ENCODE measurements around the gene ZNF185.

The ZNF185 gene

GRCh38 chrX:152904151-152905080 lies 6.5 kb downstream of the ZNF185 start:
- H3K9me3 ChIP-seq (ENCODE audit: insufficient read depth, low read length, severe bottlenecking): no peaks in the 10 kb centered on the region

GRCh38 chrX:152905081-152905420 lies 7.2 kb downstream of the ZNF185 start:
- no peaks in the 10 kb centered on the region for H4K20me1 ChIP-seq (ENCODE audit: insufficient read depth, low read length)
- H2AFZ ChIP-seq (ENCODE audit: low read depth, low read length): no peak overlapping the region
- DNase-seq: no peak
- H3K4me2 ChIP-seq (ENCODE audit: insufficient read depth, low read length): no peak overlapping the region
- no peaks in the 10 kb centered on the region for H3K79me2 ChIP-seq (ENCODE audit: insufficient read depth, low read length)
- no peak overlapping the region for H3K9ac ChIP-seq (ENCODE audit: low read depth, low read length)
- no peak for TF ChIP-seq EZH2 (IDR thresholded peaks at IDR 0.05; ENCODE audit: borderline replicate concordance, low read depth, low read length, severe bottlenecking)
- TF ChIP-seq CTCF (IDR thresholded peaks at IDR 0.05; ENCODE audit: borderline replicate concordance, extremely low read depth, low read length, poor library complexity, severe bottlenecking): no peak
- ATAC-seq (ENCODE audit: insufficient read depth, low read depth): no peak
- H3K36me3 ChIP-seq (ENCODE audit: insufficient read depth, low read length): no peaks in the 10 kb centered on the region
- H3K4me3 ChIP-seq (ENCODE audit: low read depth in 1 of 2, low read length in 2 of 2): no peak overlapping the region
- no peaks in the 10 kb centered on the region for H3K27me3 ChIP-seq (ENCODE audit: insufficient read depth, low read length, poor library complexity)
- H3K27ac ChIP-seq (ENCODE audit: low read length): no peak overlapping the region
- H3K4me1 ChIP-seq (ENCODE audit: insufficient read depth, low read length): no peaks in the 10 kb centered on the region
- no peaks in the 10 kb centered on the region for H3K9me3 ChIP-seq (ENCODE audit: insufficient read depth, low read length, severe bottlenecking)

More at GRCh38 chrX:152904151-152905080, 6.5 kb downstream of the ZNF185 start:
- Histone ChIP-seq H3K27ac (ENCODE audit: low read length) (no peak overlapping the region), H3K9ac (ENCODE audit: low read depth, low read length) (no peak overlapping the region), H3K27me3 (ENCODE audit: insufficient read depth, low read length, poor library complexity) (no peaks in the 10 kb centered on the region), H3K36me3 (ENCODE audit: insufficient read depth, low read length) (no peaks in the 10 kb centered on the region), H3K79me2 (ENCODE audit: insufficient read depth, low read length) (no peaks in the 10 kb centered on the region), H2AFZ (ENCODE audit: low read depth, low read length) (peak overlapping the region; percentile 48; the same call in 1 of the 2 replicates), H3K4me3 (ENCODE audit: low read depth in 1 of 2, low read length in 2 of 2) (no peak overlapping the region), H3K4me1 (ENCODE audit: insufficient read depth, low read length) (no peaks in the 10 kb centered on the region), H3K4me2 (ENCODE audit: insufficient read depth, low read length) (peak overlapping the region; percentile 38; the same call in 1 of the 2 replicates), H4K20me1 (ENCODE audit: insufficient read depth, low read length) (no peaks in the 10 kb centered on the region)
- peak; percentile 59 for DNase-seq
- peak; percentile 86 for ATAC-seq (ENCODE audit: insufficient read depth, low read depth)
- no peak for TF ChIP-seq EZH2 (IDR thresholded peaks at IDR 0.05; ENCODE audit: borderline replicate concordance, low read depth, low read length, severe bottlenecking)
- peak; percentile 74 for TF ChIP-seq CTCF (IDR thresholded peaks at IDR 0.05; ENCODE audit: borderline replicate concordance, extremely low read depth, low read length, poor library complexity, severe bottlenecking)

GRCh38 chrX:152907084-152907651 lies 9.3 kb downstream of the ZNF185 start:
- H2AFZ ChIP-seq (ENCODE audit: low read depth, low read length): no peak overlapping the region
- no peak for DNase-seq

More at GRCh38 chrX:152907084-152907651, 9.3 kb downstream of the ZNF185 start:
- no peaks in the 10 kb centered on the region for H3K79me2 ChIP-seq (ENCODE audit: insufficient read depth, low read length)
- no peak for ATAC-seq (ENCODE audit: insufficient read depth, low read depth)
- no peaks in the 10 kb centered on the region for H3K36me3 ChIP-seq (ENCODE audit: insufficient read depth, low read length)
- H3K4me1 ChIP-seq (ENCODE audit: insufficient read depth, low read length): no peaks in the 10 kb centered on the region
- H3K4me2 ChIP-seq (ENCODE audit: insufficient read depth, low read length): no peak overlapping the region
- H3K9ac ChIP-seq (ENCODE audit: low read depth, low read length): no peak overlapping the region
- H4K20me1 ChIP-seq (ENCODE audit: insufficient read depth, low read length): no peaks in the 10 kb centered on the region
- no peaks in the 10 kb centered on the region for H3K9me3 ChIP-seq (ENCODE audit: insufficient read depth, low read length, severe bottlenecking)
- no peak for TF ChIP-seq EZH2 (IDR thresholded peaks at IDR 0.05; ENCODE audit: borderline replicate concordance, low read depth, low read length, severe bottlenecking)
- no peak for TF ChIP-seq CTCF (IDR thresholded peaks at IDR 0.05; ENCODE audit: borderline replicate concordance, extremely low read depth, low read length, poor library complexity, severe bottlenecking)
- H3K27ac ChIP-seq (ENCODE audit: low read length): no peak overlapping the region
- H3K27me3 ChIP-seq (ENCODE audit: insufficient read depth, low read length, poor library complexity): no peaks in the 10 kb centered on the region
- H3K4me3 ChIP-seq (ENCODE audit: low read depth in 1 of 2, low read length in 2 of 2): no peak overlapping the region
